B cell (primary cell): Measurements from ENCODE around the gene TGM3. TPM values are rescaled to one million over a fixed set of nuclear protein-coding genes. Genes with fewer than 3 reads are reported as not detected.

Source experiments
- ATAC-seq: fragments of 200-7000 bp; cut with Tn5 transposase; one replicate; pipeline ENCODE4 v1.10.0; 2021; ENCODE audit warnings: low read depth, mild to moderate bottlenecking, moderate number of reproducible peaks, moderate library complexity
- CTCF ChIA-PET: fragments of 350-600 bp; sonication (Branson Sonifier 250); formaldehyde crosslinking; loops from one replicate; lab custom pipeline; 2021; ENCODE audit warnings: antibody characterized with exemption, inconsistent platforms; lab: Charles Lee
- POLR2A ChIA-PET: fragments of 350-600 bp; sonication (Branson Sonifier 250); formaldehyde crosslinking; loops from one replicate; lab custom pipeline; 2021; ENCODE audit warnings: antibody characterized with exemption; lab: Charles Lee
- DNase-seq: peaks from one replicate; pipeline ENCODE4 v3.0.0; 2013
- H2AFZ ChIP-seq: 2 replicates; pipeline ENCODE4 v1.6.1; 2012; ENCODE audit warnings: mild to moderate bottlenecking, low read depth, low read length; ENCODE audit not compliant: insufficient read depth, poor library complexity, severe bottlenecking
- H3K27ac ChIP-seq, 2 donors: 1 replicate in 1 of 2; 2 replicates in 1 of 2; pipeline ENCODE4 v1.5.1; 2012 to 2013; ENCODE audit warnings: low read length in 2 of 2, mild to moderate bottlenecking in 2 of 2, moderate library complexity in 1 of 2
- H3K27me3 ChIP-seq, 4 experiments: fragments of 200-600 bp in 1 of 4; sonication (generic) in 1 of 4; replicated peaks in 1 of 4; 1 replicate in 2 of 4; 2 replicates in 2 of 4; pipeline versions ENCODE4 v1.6.1 to v1.7.0; 2013 to 2016; ENCODE audit warnings: low read length in 3 of 4, mild to moderate bottlenecking in 2 of 4, mixed read lengths in 1 of 4, moderate library complexity in 1 of 4; ENCODE audit not compliant: insufficient read depth in 4 of 4, control insufficient read depth in 3 of 4; ENCODE audit errors: control extremely low read depth in 1 of 4
- H3K36me3 ChIP-seq, 2 experiments: replicated peaks in 1 of 2; 1 replicate in 1 of 2; 2 replicates in 1 of 2; pipeline versions ENCODE4 v1.6.1 to v1.7.1; 2013; ENCODE audit warnings: low read length in 1 of 2; ENCODE audit not compliant: insufficient read depth in 2 of 2, control insufficient read depth in 1 of 2; ENCODE audit errors: control extremely low read depth in 1 of 2, extremely low read depth in 1 of 2
- H3K4me1 ChIP-seq, 2 donors: fragments of 200-600 bp in 1 of 2; sonication (generic) in 1 of 2; 1 replicate in 1 of 2; 2 replicates in 1 of 2; pipeline versions ENCODE4 v1.5.1 to v1.6.1; 2013 to 2017; ENCODE audit warnings: low read length in 2 of 2; ENCODE audit not compliant: control insufficient read depth in 2 of 2, insufficient read depth in 2 of 2
- H3K4me2 ChIP-seq: replicated peaks from 2 replicates; pipeline ENCODE3; 2012; ENCODE audit warnings: mild to moderate bottlenecking, low read depth, low read length; ENCODE audit not compliant: poor library complexity, severe bottlenecking
- H3K4me3 ChIP-seq, 5 experiments: fragments of 200-600 bp in 1 of 5; sonication (generic) in 1 of 5; 1 replicate in 3 of 5; 2 replicates in 2 of 5; pipeline versions ENCODE4 v1.5.1 to v1.7.0; 2011 to 2016; ENCODE audit warnings: low read length in 4 of 5, mild to moderate bottlenecking in 4 of 5, low read depth in 2 of 5, control low read depth in 1 of 5, moderate library complexity in 1 of 5; ENCODE audit not compliant: insufficient read depth in 1 of 5; ENCODE audit errors: control extremely low read depth in 1 of 5, extremely low read depth in 1 of 5
- H3K79me2 ChIP-seq: fragments of 200-600 bp; sonication (generic); one replicate; pipeline ENCODE4 v1.6.0; 2016; ENCODE audit warnings: low read length; ENCODE audit not compliant: control insufficient read depth, insufficient read depth
- H3K9ac ChIP-seq: fragments of 200-600 bp; sonication (generic); 2 replicates; pipeline ENCODE4 v1.6.1; 2017; ENCODE audit warnings: mild to moderate bottlenecking, low read length, moderate library complexity
- H3K9me3 ChIP-seq, 3 donors: one replicate each; pipeline versions ENCODE4 v1.6.1 to v1.7.1; 2013; ENCODE audit warnings: low read length in 2 of 3; ENCODE audit not compliant: control insufficient read depth in 2 of 3, insufficient read depth in 1 of 3; ENCODE audit errors: control extremely low read depth in 1 of 3
- H4K20me1 ChIP-seq: 2 replicates; pipeline ENCODE4 v1.6.0; 2012; ENCODE audit warnings: mild to moderate bottlenecking, low read length; ENCODE audit not compliant: insufficient read depth, control insufficient read depth, poor library complexity, severe bottlenecking
- H3K27ac Mint-ChIP-seq: one replicate; pipeline ENCODE4 v1.8.0; 2021; ENCODE audit warnings: mixed read lengths
- H3K27me3 Mint-ChIP-seq: one replicate; pipeline ENCODE4 v1.8.0; 2021; ENCODE audit warnings: mixed read lengths
- H3K4me1 Mint-ChIP-seq: one replicate; pipeline ENCODE4 v1.8.0; 2021; ENCODE audit warnings: mixed read lengths
- H3K4me3 Mint-ChIP-seq: one replicate; pipeline ENCODE4 v1.8.0; 2021; ENCODE audit warnings: mixed read lengths
- H3K9me3 Mint-ChIP-seq: one replicate; pipeline ENCODE4 v1.8.0; 2022; ENCODE audit warnings: mixed read lengths; ENCODE audit not compliant: insufficient read depth
- EZH2 ChIP-seq: IDR thresholded peaks from 2 replicates; pipeline ENCODE4 v1.6.1; 2012; ENCODE audit warnings: borderline replicate concordance, low read depth, mild to moderate bottlenecking, moderate library complexity, low read length; ENCODE audit not compliant: insufficient read depth, poor library complexity, severe bottlenecking
- WGBS: methylation state at CpG from one replicate; pipeline ENCODE4 v1.1.5; 2013; ENCODE audit warnings: missing lambda C conversion rate; ENCODE audit not compliant: insufficient coverage; 5-methylcytosine and 5-hydroxymethylcytosine counted together
- intact Hi-C: fragments of 100-400 bp; cut with micrococcal nuclease; formaldehyde crosslinking; loops from one replicate; pipeline ENCODE4 v1.10.0; 2022
- polyA plus RNA-seq: library from polyadenylated mRNA; depleted of rRNA; stranded (reverse); fragments of >200 nt; gene quantifications from 2 replicates; pipeline ENCODE4 v1.2.3, GENCODE V29; 2012
- total RNA-seq, 2 donors: library from RNA; stranded (reverse); fragments of 120-200 nt in 1 of 2; gene quantifications; 1 replicate in 1 of 2; 2 replicates in 1 of 2; pipeline versions ENCODE4 v1.2.3 to v1.2.4, GENCODE V29; 2013 to 2022
- TF ChIP-seq, protein P1 (sequence below): fragments of 200-600 bp; IDR thresholded peaks from one replicate; pipeline ENCODE4 v1.8.0; 2022; ENCODE audit warnings: antibody characterized with exemption, mild to moderate bottlenecking

Gene TGM3
- total and polyA plus RNA-seq, 2 donors (not counting 1 experiment from before 2014, with no cell fraction given): not detected

DNA sequence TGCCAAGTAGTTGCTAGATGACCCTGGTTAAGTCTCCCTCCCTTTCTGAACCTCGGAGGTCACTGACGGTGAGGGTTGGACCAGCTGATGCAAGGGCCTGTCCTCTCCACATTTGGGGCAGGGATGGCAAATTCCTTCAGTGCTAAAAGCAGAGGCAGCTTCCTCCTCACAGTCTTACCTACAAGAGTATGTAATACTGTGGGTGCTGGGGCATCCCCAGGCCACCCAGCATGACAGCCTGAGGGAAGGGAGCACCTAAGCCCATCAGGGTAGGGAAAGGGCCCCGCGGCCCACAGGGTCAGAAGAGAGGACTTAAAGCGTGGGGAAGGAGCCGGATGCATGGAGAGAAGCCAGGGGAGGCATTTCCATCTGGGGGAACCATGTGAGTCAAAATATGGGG, 38.0 kb downstream of the TGM3 start:
- WGBS: 88% methylated on average over 4 of the region's 6 CpGs
- POLR2A ChIA-PET: no interaction called here

GRCh38 chr20:2335096-2335870, 39.5 kb downstream of the TGM3 start:
- H3K27ac Mint-ChIP-seq: no peak overlapping the region
- Histone ChIP-seq H2AFZ (no peak overlapping the region), H4K20me1 (no peaks in the 10 kb centered on the region), H3K79me2 (no peaks in the 10 kb centered on the region), H3K9ac (no peak overlapping the region), H3K27me3 (peaks cover 0 to 2% (median 0%) of the 10 kb centered on the region in 4 experiments), H3K27ac (no peak overlapping the region), H3K36me3 (no peaks in the 10 kb centered on the region), H3K9me3 (no peaks in the 10 kb centered on the region), H3K4me2 (no peak overlapping the region), H3K4me1 (no peaks in the 10 kb centered on the region), H3K4me3 (no peak overlapping the region)
- DNase-seq (no peak), ATAC-seq (no peak)
- 92% methylated on average over 9 of the region's 9 CpGs for WGBS
- no peaks in the 10 kb centered on the region for H3K4me1 Mint-ChIP-seq
- intact Hi-C loops: no loop called here
- ChIA-PET POLR2A (no interaction called here), CTCF (no interaction called here)
- no peaks in the 10 kb centered on the region for H3K9me3 Mint-ChIP-seq
- H3K4me3 Mint-ChIP-seq: no peak overlapping the region
- H3K27me3 Mint-ChIP-seq: peaks cover 19% of the 10 kb centered on the region
- TF ChIP-seq, protein P1, sequence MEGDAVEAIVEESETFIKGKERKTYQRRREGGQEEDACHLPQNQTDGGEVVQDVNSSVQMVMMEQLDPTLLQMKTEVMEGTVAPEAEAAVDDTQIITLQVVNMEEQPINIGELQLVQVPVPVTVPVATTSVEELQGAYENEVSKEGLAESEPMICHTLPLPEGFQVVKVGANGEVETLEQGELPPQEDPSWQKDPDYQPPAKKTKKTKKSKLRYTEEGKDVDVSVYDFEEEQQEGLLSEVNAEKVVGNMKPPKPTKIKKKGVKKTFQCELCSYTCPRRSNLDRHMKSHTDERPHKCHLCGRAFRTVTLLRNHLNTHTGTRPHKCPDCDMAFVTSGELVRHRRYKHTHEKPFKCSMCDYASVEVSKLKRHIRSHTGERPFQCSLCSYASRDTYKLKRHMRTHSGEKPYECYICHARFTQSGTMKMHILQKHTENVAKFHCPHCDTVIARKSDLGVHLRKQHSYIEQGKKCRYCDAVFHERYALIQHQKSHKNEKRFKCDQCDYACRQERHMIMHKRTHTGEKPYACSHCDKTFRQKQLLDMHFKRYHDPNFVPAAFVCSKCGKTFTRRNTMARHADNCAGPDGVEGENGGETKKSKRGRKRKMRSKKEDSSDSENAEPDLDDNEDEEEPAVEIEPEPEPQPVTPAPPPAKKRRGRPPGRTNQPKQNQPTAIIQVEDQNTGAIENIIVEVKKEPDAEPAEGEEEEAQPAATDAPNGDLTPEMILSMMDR: no peak
- TF ChIP-seq EZH2: no peak

More for the DNA sequence above, 38.0 kb downstream of the TGM3 start:
- Histone ChIP-seq H3K4me1 (no peaks in the 10 kb centered on the region), H3K36me3 (no peaks in the 10 kb centered on the region), H2AFZ (no peak overlapping the region), H3K4me2 (no peak overlapping the region), H3K9ac (no peak overlapping the region), H3K27ac (no peak overlapping the region), H3K4me3 (no peak overlapping the region), H3K9me3 (no peaks in the 10 kb centered on the region), H3K27me3 (peaks cover 0 to under 1% (median 0%) of the 10 kb centered on the region in 4 experiments), H4K20me1 (no peaks in the 10 kb centered on the region), H3K79me2 (no peaks in the 10 kb centered on the region)
- intact Hi-C loops: no loop called here
- H3K9me3 Mint-ChIP-seq: no peaks in the 10 kb centered on the region
- DNase-seq: no peak
- no peak for ATAC-seq
- CTCF ChIA-PET: no interaction called here
- TF ChIP-seq EZH2: no peak
- TF ChIP-seq, protein P1: no peak
- H3K4me3 Mint-ChIP-seq: no peak overlapping the region
- peaks cover 17% of the 10 kb centered on the region for H3K27me3 Mint-ChIP-seq
- H3K4me1 Mint-ChIP-seq: no peaks in the 10 kb centered on the region
- no peak overlapping the region for H3K27ac Mint-ChIP-seq
